OCI-LY7 (cell line): ENCODE results near the gene HPSE2.

Source experiments
- EZH2phosphoT487 ChIP-seq: fragments of 200-600 bp; sonication (generic); IDR thresholded peaks from 2 replicates; pipeline ENCODE4 v1.6.1; 2018; ENCODE audit warnings: low read depth, borderline replicate concordance, mild to moderate bottlenecking, mixed run types, antibody characterized with exemption, low read length, moderate library complexity, mixed read lengths
- TF ChIP-seq, protein P1 (sequence below): fragments of 200-600 bp; sonication (generic); conservative IDR thresholded peaks from 2 replicates; pipeline ENCODE4 v1.5.1; 2014; ENCODE audit warnings: mild to moderate bottlenecking, antibody characterized with exemption, low read length, moderate library complexity, mixed read lengths

- TF ChIP-seq, protein P1, sequence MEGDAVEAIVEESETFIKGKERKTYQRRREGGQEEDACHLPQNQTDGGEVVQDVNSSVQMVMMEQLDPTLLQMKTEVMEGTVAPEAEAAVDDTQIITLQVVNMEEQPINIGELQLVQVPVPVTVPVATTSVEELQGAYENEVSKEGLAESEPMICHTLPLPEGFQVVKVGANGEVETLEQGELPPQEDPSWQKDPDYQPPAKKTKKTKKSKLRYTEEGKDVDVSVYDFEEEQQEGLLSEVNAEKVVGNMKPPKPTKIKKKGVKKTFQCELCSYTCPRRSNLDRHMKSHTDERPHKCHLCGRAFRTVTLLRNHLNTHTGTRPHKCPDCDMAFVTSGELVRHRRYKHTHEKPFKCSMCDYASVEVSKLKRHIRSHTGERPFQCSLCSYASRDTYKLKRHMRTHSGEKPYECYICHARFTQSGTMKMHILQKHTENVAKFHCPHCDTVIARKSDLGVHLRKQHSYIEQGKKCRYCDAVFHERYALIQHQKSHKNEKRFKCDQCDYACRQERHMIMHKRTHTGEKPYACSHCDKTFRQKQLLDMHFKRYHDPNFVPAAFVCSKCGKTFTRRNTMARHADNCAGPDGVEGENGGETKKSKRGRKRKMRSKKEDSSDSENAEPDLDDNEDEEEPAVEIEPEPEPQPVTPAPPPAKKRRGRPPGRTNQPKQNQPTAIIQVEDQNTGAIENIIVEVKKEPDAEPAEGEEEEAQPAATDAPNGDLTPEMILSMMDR = no peak
- TF ChIP-seq EZH2phosphoT487 = no peak
These were observed 718.0 kb downstream of the HPSE2 start for GRCh38 chr10:98517672-98518071.
